Smooth muscle cell of the pulmonary artery (primary cell): ENCODE data around the gene C3orf49. TPM values are rescaled to one million over a fixed set of nuclear protein-coding genes. Genes with fewer than 3 reads are reported as not detected.

Experiments
- total RNA-seq: library from RNA; depleted of rRNA; stranded (reverse); fragments of >200 nt; gene quantifications from 2 replicates; pipeline ENCODE4 v1.2.3, GENCODE V29; 2014

The C3orf49 gene, protein sequence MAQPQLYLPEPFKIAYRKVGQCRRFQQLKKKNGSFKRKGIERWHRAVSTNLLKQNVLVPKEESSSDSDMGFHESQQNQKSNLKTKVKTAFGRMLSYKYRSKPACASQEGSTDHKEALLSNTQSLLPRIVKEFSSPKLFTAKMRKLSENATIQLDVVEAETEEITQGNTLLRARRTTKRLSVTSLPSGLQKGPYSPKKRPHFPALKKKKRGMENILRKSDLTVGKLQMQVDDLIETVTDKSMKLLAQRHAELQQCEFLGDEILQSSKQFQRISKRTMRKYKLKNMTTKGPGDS
- total RNA-seq, result not detected in 2 replicates

DNA sequence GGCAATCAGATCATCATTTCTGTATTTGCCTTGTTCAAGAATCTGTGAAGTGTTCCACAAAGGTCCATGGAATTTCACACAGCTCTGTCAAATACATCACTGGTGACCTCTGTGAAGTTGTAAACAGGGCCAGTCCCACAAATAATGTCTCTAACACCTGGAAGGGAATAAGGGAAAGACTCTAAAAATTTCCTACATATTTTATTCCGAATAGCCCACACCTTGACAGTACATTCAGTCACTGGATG, at the start of gene C3orf49:
Gene C3orf49 (plus strand): TSS at position 149 of the 248 bp plus-strand sequence. CDS start 173 bp downstream, outside the sequence.

DNA sequence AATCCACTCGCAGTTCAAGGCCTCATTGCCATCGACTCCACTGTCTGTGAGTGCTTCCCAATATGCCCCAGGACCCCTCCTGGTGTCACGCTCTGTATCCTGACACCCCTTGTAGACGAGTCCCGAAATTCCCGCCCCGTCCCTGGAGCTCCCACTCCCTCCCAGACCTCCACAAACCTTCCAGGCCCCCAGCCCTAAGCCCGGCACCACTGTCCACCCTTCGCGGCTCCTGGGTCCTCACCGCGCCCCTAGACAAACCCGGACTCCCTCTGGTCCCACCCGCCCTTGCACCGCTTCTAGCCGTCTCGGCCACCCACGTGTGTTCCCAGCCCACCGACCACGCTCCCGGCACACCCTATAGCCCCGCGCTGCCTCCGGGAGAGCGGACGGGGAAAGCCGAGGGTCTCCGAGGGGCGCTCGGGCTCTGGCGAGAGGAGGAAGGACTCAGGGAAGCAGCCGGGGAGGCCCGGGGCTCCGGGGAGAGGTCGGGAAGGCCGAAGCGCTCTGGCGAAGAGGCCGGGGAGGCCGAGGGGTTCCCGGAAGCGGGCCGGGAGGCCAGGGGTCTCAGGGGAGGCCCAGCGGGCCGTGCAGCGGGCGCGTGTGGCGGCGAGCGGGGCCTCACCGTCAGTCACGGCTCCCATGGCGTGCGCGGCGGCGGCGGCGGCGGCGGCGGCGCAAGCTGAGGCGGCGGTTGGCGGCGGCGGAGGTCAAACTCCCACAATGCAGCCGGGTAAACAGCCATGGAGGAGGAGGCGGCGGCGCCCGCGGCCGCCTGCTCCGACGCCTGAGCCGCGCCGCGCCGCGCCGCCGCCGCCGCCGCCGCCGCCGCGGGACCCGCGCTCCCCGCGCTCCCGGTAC, 44.3 kb downstream of the C3orf49 start, which contains the start of the genes ATXN7 and THOC7:
Gene ATXN7 (plus strand): TSS at position 718 of the 858 bp plus-strand sequence. CDS start 48,732 bp downstream, outside the sequence.
Gene THOC7 (minus strand): TSS at position 656 of the 858 bp plus-strand sequence. CDS start 15 bp downstream, at position 641.

Other genes starting within 250 kb of the C3orf49 start
- gene SNTN, start 166.6 kb upstream of the C3orf49 start, total RNA-seq, result not detected in 2 replicates
- 34.1 and 43.2 TPM in 2 replicates for gene THOC7, start 44.5 kb downstream of the C3orf49 start, total RNA-seq
- 10.5 and 12.2 TPM in 2 replicates for gene ATXN7, start 44.6 kb downstream of the C3orf49 start, total RNA-seq
- gene SCAANT1, start 93.1 kb downstream of the C3orf49 start, total RNA-seq, result not detected in 2 replicates
- 85.5 and 88.2 TPM in 2 replicates for gene PSMD6, start 204.2 kb downstream of the C3orf49 start, total RNA-seq